Stomach (tissue), 9 donors: ENCODE data around the gene FAM187B. TPM values are rescaled to one million over a fixed set of nuclear protein-coding genes. Genes with fewer than 3 reads are reported as not detected.

ENCODE experiments used
- DNase-seq, 2 donors: peaks; one replicate each; pipeline versions ENCODE4 v3.0.0 to v3.0.0-alpha.2; 2013 to 2019
- H3K27ac ChIP-seq, 5 donors: fragments of 200-600 bp in 4 of 5; sonication (generic) in 4 of 5; one replicate each; pipeline ENCODE4 v1.5.1; 2013 to 2019; ENCODE audit warnings: mild to moderate bottlenecking in 1 of 5, moderate library complexity in 1 of 5
- H3K27me3 ChIP-seq, 3 donors: fragments of 200-600 bp; sonication (generic); one replicate each; pipeline ENCODE4 v1.5.1; 2017 to 2019; ENCODE audit warnings: mixed run types in 1 of 3
- H3K36me3 ChIP-seq, 4 donors: fragments of 200-600 bp; sonication (generic); 1 replicate in 3 of 4; 2 replicates in 1 of 4; pipeline ENCODE4 v1.5.1; 2016 to 2019
- H3K4me1 ChIP-seq, 4 donors: fragments of 200-600 bp; sonication (generic); one replicate each; pipeline ENCODE4 v1.5.1; 2016 to 2019
- H3K4me3 ChIP-seq, 4 donors: fragments of 200-600 bp; sonication (generic) in 3 of 4; one replicate each; pipeline ENCODE4 v1.5.1; 2016 to 2019; ENCODE audit warnings: mild to moderate bottlenecking in 1 of 4
- H3K9me3 ChIP-seq, 4 donors: fragments of 200-600 bp; sonication (generic); one replicate each; pipeline ENCODE4 v1.5.1; 2016 to 2019
- CTCF ChIP-seq, 7 experiments: fragments of 450-650 bp in 4 of 7; fragments of 200-600 bp in 3 of 7; sonication (generic) in 3 of 7; IDR thresholded peaks; one replicate each; pipeline ENCODE4 v1.5.1; 2016 to 2019; ENCODE audit warnings: antibody characterized with exemption in 7 of 7, control low read depth in 2 of 7, mild to moderate bottlenecking in 1 of 7
- EP300 ChIP-seq: sonication (generic); formaldehyde crosslinking; IDR thresholded peaks from one replicate; pipeline ENCODE4 v1.6.1; 2017; ENCODE audit warnings: antibody characterized with exemption
- POLR2A ChIP-seq, 4 donors: fragments of 450-650 bp; IDR thresholded peaks; one replicate each; pipeline ENCODE4 v1.6.1; 2016; ENCODE audit warnings: antibody characterized with exemption in 4 of 4, control low read depth in 2 of 4, mild to moderate bottlenecking in 1 of 4, moderate library complexity in 1 of 4
- POLR2AphosphoS5 ChIP-seq, 3 donors: sonication (generic); formaldehyde crosslinking; IDR thresholded peaks; one replicate each; pipeline ENCODE4 v1.6.1; 2016; ENCODE audit warnings: antibody characterized with exemption in 3 of 3
- WGBS, 5 donors: extraction: QIAGEN DNeasy Blood & Tissue Kit in 3 of 5; methylation state at CpG; one replicate each; pipeline versions ENCODE4 v1.1.5 to v1.1.7; 2013 to 2018; 5-methylcytosine and 5-hydroxymethylcytosine counted together
- intact Hi-C: fragments of 100-400 bp; cut with DNase I; formaldehyde crosslinking; loops from one replicate; pipeline ENCODE4 v1.15.1; 2023; ENCODE audit warnings: low total_unique reads
- polyA plus RNA-seq, 3 donors: library from polyadenylated mRNA; stranded (reverse); fragments of 200-250 nt; gene quantifications; one replicate each; pipeline ENCODE4 v1.2.3, GENCODE V29; 2013
- total RNA-seq, 5 donors: library from RNA; depleted of rRNA; stranded (reverse); fragments of >200 nt; gene quantifications; one replicate each; pipeline versions ENCODE4 v1.1.0 to v1.2.3, GENCODE V29; 2014 to 2016
- donor health status: healthy with polysubstance abuse.
- donor health status: Bipolar disorder and iron deficiency.
- donor health status: healthy.

FAM187B gene
- total and polyA plus RNA-seq, 8 donors, result 0.25 TPM; not detected in 7

GRCh38 chr19:35181387-35181786 lies 47.2 kb downstream of the FAM187B start:
- intact Hi-C loops, result no loop called here
- DNase-seq, result no peak
- 75 to 97% (median 85%) methylated on average over 1 of the region's 1 CpG for WGBS, 5 donors
- Histone ChIP-seq H3K9me3 (peaks cover 0 to 12% (median 0%) of the 10 kb centered on the region in 4 donors), H3K27me3 (no peaks in the 10 kb centered on the region), H3K27ac (no peak overlapping the region), H3K4me1 (no peaks in the 10 kb centered on the region), H3K36me3 (no peaks in the 10 kb centered on the region), H3K4me3 (no peak overlapping the region)
- TF ChIP-seq POLR2A (IDR thresholded peaks at IDR 0.05), result no peak
- no peak for TF ChIP-seq POLR2AphosphoS5 (IDR thresholded peaks at IDR 0.05)
- TF ChIP-seq EP300, result no peak
- TF ChIP-seq CTCF (IDR thresholded peaks at IDR 0.05), result no peak

- peaks cover 0 to 12% (median 0%) of the 10 kb centered on the region in 4 donors for H3K9me3 ChIP-seq
- intact Hi-C loops, result no loop called here
- no peak overlapping the region for H3K27ac ChIP-seq
- H3K4me1 ChIP-seq, result peaks cover 0 to 5% (median 0%) of the 10 kb centered on the region in 4 donors
- TF ChIP-seq POLR2A (IDR thresholded peaks at IDR 0.05) (no peak), CTCF (IDR thresholded peaks at IDR 0.05) (no peak), POLR2AphosphoS5 (IDR thresholded peaks at IDR 0.05) (no peak)
- DNase-seq, result no peak
- no peaks in the 10 kb centered on the region for H3K27me3 ChIP-seq
- H3K36me3 ChIP-seq, result no peaks in the 10 kb centered on the region
- 67 to 78% (median 77%) methylated on average over 3 of the region's 3 CpGs for WGBS, 5 donors
- no peak overlapping the region for H3K4me3 ChIP-seq
Measured at GRCh38 chr19:35179830-35180229, 48.7 kb downstream of the FAM187B start.

GRCh38 chr19:35178701-35179100 lies 49.8 kb downstream of the FAM187B start:
- no peaks in the 10 kb centered on the region for H3K27me3 ChIP-seq
- TF ChIP-seq POLR2A (IDR thresholded peaks at IDR 0.05) (no peak), POLR2AphosphoS5 (IDR thresholded peaks at IDR 0.05) (no peak), CTCF (IDR thresholded peaks at IDR 0.05) (no peak), EP300 (no peak)
- H3K4me1 ChIP-seq, result peaks cover 0 to 5% (median 0%) of the 10 kb centered on the region in 4 donors
- H3K27ac ChIP-seq, result no peak overlapping the region
- no peak overlapping the region for H3K4me3 ChIP-seq
- WGBS, 5 donors, result 51 to 68% (median 65%) methylated on average over 2 of the region's 2 CpGs
- peaks cover 0 to 12% (median 0%) of the 10 kb centered on the region in 4 donors for H3K9me3 ChIP-seq
- no peaks in the 10 kb centered on the region for H3K36me3 ChIP-seq
- intact Hi-C loops, result no loop called here
- DNase-seq, result peak in 1 of 2 donors; percentile 29

- no peak for DNase-seq
- TF ChIP-seq EP300, result no peak
- no peak for TF ChIP-seq CTCF (IDR thresholded peaks at IDR 0.05)
- no peak for TF ChIP-seq POLR2A (IDR thresholded peaks at IDR 0.05)
- TF ChIP-seq POLR2AphosphoS5 (IDR thresholded peaks at IDR 0.05), result no peak
- H3K36me3 ChIP-seq, result no peaks in the 10 kb centered on the region
- peaks cover 0 to 15% (median 2%) of the 10 kb centered on the region in 4 donors for H3K4me1 ChIP-seq
- peaks cover 0 to 7% (median 0%) of the 10 kb centered on the region in 4 donors for H3K9me3 ChIP-seq
- no peak overlapping the region for H3K4me3 ChIP-seq
- H3K27ac ChIP-seq, result no peak overlapping the region
- intact Hi-C loops, result no loop called here
- no peaks in the 10 kb centered on the region for H3K27me3 ChIP-seq
- 70 to 77% (median 74%) methylated on average over 7 of the region's 7 CpGs for WGBS, 5 donors
Measured at GRCh38 chr19:35177377-35178274, 50.9 kb downstream of the FAM187B start.
